GM23338 (cell line): ENCODE measurements around the gene UBTD1. TPM values are rescaled to one million over a fixed set of nuclear protein-coding genes. Genes with fewer than 3 reads are reported as not detected.

Experiments used
- ATAC-seq: fragments of 200-7000 bp; cut with Tn5 transposase; 3 replicates; pipeline ENCODE4 v1.9.1; 2020
- DNase-seq: peaks from one replicate; pipeline ENCODE4 v3.0.0-alpha.2; 2015; ENCODE audit warnings: low spot score
- H2AFZ ChIP-seq: fragments of 200-600 bp; sonication (generic); 2 replicates; pipeline ENCODE4 v1.8.0; 2016; ENCODE audit warnings: antibody characterized with exemption, mild to moderate bottlenecking, moderate library complexity
- H3F3A ChIP-seq: fragments of 200-600 bp; sonication (generic); replicated peaks from 2 replicates; pipeline ENCODE4 v1.8.0; 2017; ENCODE audit warnings: antibody characterized with exemption, mixed run types, low read depth
- H3K27ac ChIP-seq: fragments of 200-600 bp; sonication (generic); 2 replicates; pipeline ENCODE4 v1.6.1; 2016; ENCODE audit warnings: low read depth
- H3K27me3 ChIP-seq: fragments of 200-600 bp; sonication (generic); 2 replicates; pipeline ENCODE4 v1.8.0; 2016; ENCODE audit warnings: mild to moderate bottlenecking, mixed run types, moderate library complexity; ENCODE audit not compliant: insufficient read depth
- H3K36me3 ChIP-seq: fragments of 200-600 bp; sonication (generic); 2 replicates; pipeline ENCODE4 v1.8.0; 2016; ENCODE audit warnings: mild to moderate bottlenecking; ENCODE audit not compliant: insufficient read depth
- H3K4me1 ChIP-seq: fragments of 200-600 bp; sonication (generic); 2 replicates; pipeline ENCODE4 v1.8.0; 2016; ENCODE audit warnings: mild to moderate bottlenecking, moderate library complexity; ENCODE audit not compliant: insufficient read depth
- H3K4me2 ChIP-seq: fragments of 200-600 bp; sonication (generic); 2 replicates; pipeline ENCODE4 v1.7.1; 2017; ENCODE audit warnings: mixed run types
- H3K4me3 ChIP-seq: fragments of 200-600 bp; sonication (generic); 2 replicates; pipeline ENCODE4 v1.6.1; 2016; ENCODE audit warnings: mixed run types
- H3K79me2 ChIP-seq: fragments of 200-600 bp; sonication (generic); replicated peaks from 2 replicates; pipeline ENCODE4 v1.8.0; 2017; ENCODE audit warnings: mild to moderate bottlenecking; ENCODE audit not compliant: insufficient read depth
- H3K9me2 ChIP-seq: fragments of 200-600 bp; sonication (generic); 2 replicates; pipeline ENCODE4 v1.8.0; 2017; ENCODE audit not compliant: insufficient read depth
- H4K20me1 ChIP-seq: fragments of 200-600 bp; sonication (generic); replicated peaks from 2 replicates; pipeline ENCODE4 v1.8.0; 2017; ENCODE audit warnings: mild to moderate bottlenecking; ENCODE audit not compliant: insufficient read depth
- H3K27ac Mint-ChIP-seq: 2 replicates; pipeline ENCODE4 v1.8.0; 2020; ENCODE audit warnings: inconsistent platforms, mild to moderate bottlenecking, moderate library complexity, mixed read lengths
- H3K27me3 Mint-ChIP-seq: 3 replicates; pipeline ENCODE4 v1.8.0; 2022; ENCODE audit warnings: low read depth, mild to moderate bottlenecking, moderate library complexity, mixed read lengths, inconsistent platforms; ENCODE audit not compliant: insufficient read depth, poor library complexity
- H3K36me3 Mint-ChIP-seq: 3 replicates; pipeline ENCODE4 v1.8.0; 2021; ENCODE audit warnings: low read depth, mild to moderate bottlenecking, inconsistent platforms, moderate library complexity, mixed read lengths
- H3K4me1 Mint-ChIP-seq: 3 replicates; pipeline ENCODE4 v1.8.0; 2020; ENCODE audit warnings: mild to moderate bottlenecking, inconsistent platforms, mixed read lengths
- H3K4me3 Mint-ChIP-seq: 3 replicates; pipeline ENCODE4 v1.8.0; 2021; ENCODE audit warnings: moderate library complexity, mild to moderate bottlenecking, inconsistent platforms, mixed read lengths
- H3K9me3 Mint-ChIP-seq: 3 replicates; pipeline ENCODE4 v1.8.0; 2020; ENCODE audit warnings: moderate library complexity, mild to moderate bottlenecking, inconsistent platforms, mixed read lengths
- CREB1 ChIP-seq: fragments of 250-450 bp; sonication (Bioruptor Pico); IDR thresholded peaks from 2 replicates; pipeline ENCODE4 v1.5.0; 2020; ENCODE audit warnings: low read depth, mild to moderate bottlenecking, moderate library complexity
- ETS1 ChIP-seq: IDR thresholded peaks from 2 replicates; pipeline ENCODE4 v1.6.1; 2016; ENCODE audit warnings: antibody characterized with exemption
- EZH2 ChIP-seq: fragments of 200-600 bp; sonication (generic); IDR thresholded peaks from one replicate; pipeline ENCODE4 v1.8.0; 2017; ENCODE audit warnings: antibody characterized with exemption, mild to moderate bottlenecking, low read depth; ENCODE audit not compliant: unreplicated experiment
- ZNF114 ChIP-seq: fragments of 250-450 bp; sonication (Bioruptor Pico); IDR thresholded peaks from 2 replicates; pipeline ENCODE4 v1.5.0; 2020; ENCODE audit warnings: mild to moderate bottlenecking, moderate library complexity
- polyA plus RNA-seq: library from polyadenylated mRNA; unstranded; fragments of >200 nt; fragmentation: Nextera tagmentation; extraction: Ambion mirVana; gene quantifications from 2 replicates; pipeline ENCODE4 v1.2.1, GENCODE V29; 2016
- total RNA-seq: library from RNA; depleted of rRNA; stranded (reverse); fragments of >200 nt; shearing (Covaris generic); gene quantifications from 2 replicates; pipeline ENCODE4 v1.2.3, GENCODE V29; 2014
- TF ChIP-seq, protein P1 (sequence below): fragments of 250-450 bp; sonication (Bioruptor Pico); IDR thresholded peaks from 2 replicates; pipeline ENCODE4 v1.5.0; 2020; ENCODE audit warnings: mild to moderate bottlenecking, moderate library complexity

Gene UBTD1
- total and polyA plus RNA-seq, 2 experiments from 2014 or later: 17.3 to 29.0 TPM

- Mint-ChIP-seq H3K4me1 (peaks cover 49% of the 10 kb centered on the region), H3K4me3 (no peak overlapping the region), H3K9me3 (no peaks in the 10 kb centered on the region), H3K36me3 (no peaks in the 10 kb centered on the region; the same call in 1 of the 3 replicates), H3K27ac (no peak overlapping the region), H3K27me3 (peaks cover 3% of the 10 kb centered on the region)
- H3K4me2 ChIP-seq: peak overlapping the region; percentile 61; the same call in 1 of the 2 replicates
- peaks cover 68% of the 10 kb centered on the region for H4K20me1 ChIP-seq
- peaks cover 84% of the 10 kb centered on the region for H3K79me2 ChIP-seq
- no peaks in the 10 kb centered on the region for H3K36me3 ChIP-seq
- no peak for ATAC-seq
- peaks cover 12% of the 10 kb centered on the region; the same call in 1 of the 2 replicates for H3F3A ChIP-seq
- 0 out of 2 replicates have a peak overlapping the region, but pooled peaks have one; percentile 20 for H3K4me3 ChIP-seq
- H3K4me1 ChIP-seq: peaks cover 59% of the 10 kb centered on the region
- TF ChIP-seq CREB1 (CRISPR knock-in tag) (no peak), ETS1 (no peak), EZH2 (no peak), ZNF114 (CRISPR knock-in tag) (no peak)
- TF ChIP-seq, protein P1, sequence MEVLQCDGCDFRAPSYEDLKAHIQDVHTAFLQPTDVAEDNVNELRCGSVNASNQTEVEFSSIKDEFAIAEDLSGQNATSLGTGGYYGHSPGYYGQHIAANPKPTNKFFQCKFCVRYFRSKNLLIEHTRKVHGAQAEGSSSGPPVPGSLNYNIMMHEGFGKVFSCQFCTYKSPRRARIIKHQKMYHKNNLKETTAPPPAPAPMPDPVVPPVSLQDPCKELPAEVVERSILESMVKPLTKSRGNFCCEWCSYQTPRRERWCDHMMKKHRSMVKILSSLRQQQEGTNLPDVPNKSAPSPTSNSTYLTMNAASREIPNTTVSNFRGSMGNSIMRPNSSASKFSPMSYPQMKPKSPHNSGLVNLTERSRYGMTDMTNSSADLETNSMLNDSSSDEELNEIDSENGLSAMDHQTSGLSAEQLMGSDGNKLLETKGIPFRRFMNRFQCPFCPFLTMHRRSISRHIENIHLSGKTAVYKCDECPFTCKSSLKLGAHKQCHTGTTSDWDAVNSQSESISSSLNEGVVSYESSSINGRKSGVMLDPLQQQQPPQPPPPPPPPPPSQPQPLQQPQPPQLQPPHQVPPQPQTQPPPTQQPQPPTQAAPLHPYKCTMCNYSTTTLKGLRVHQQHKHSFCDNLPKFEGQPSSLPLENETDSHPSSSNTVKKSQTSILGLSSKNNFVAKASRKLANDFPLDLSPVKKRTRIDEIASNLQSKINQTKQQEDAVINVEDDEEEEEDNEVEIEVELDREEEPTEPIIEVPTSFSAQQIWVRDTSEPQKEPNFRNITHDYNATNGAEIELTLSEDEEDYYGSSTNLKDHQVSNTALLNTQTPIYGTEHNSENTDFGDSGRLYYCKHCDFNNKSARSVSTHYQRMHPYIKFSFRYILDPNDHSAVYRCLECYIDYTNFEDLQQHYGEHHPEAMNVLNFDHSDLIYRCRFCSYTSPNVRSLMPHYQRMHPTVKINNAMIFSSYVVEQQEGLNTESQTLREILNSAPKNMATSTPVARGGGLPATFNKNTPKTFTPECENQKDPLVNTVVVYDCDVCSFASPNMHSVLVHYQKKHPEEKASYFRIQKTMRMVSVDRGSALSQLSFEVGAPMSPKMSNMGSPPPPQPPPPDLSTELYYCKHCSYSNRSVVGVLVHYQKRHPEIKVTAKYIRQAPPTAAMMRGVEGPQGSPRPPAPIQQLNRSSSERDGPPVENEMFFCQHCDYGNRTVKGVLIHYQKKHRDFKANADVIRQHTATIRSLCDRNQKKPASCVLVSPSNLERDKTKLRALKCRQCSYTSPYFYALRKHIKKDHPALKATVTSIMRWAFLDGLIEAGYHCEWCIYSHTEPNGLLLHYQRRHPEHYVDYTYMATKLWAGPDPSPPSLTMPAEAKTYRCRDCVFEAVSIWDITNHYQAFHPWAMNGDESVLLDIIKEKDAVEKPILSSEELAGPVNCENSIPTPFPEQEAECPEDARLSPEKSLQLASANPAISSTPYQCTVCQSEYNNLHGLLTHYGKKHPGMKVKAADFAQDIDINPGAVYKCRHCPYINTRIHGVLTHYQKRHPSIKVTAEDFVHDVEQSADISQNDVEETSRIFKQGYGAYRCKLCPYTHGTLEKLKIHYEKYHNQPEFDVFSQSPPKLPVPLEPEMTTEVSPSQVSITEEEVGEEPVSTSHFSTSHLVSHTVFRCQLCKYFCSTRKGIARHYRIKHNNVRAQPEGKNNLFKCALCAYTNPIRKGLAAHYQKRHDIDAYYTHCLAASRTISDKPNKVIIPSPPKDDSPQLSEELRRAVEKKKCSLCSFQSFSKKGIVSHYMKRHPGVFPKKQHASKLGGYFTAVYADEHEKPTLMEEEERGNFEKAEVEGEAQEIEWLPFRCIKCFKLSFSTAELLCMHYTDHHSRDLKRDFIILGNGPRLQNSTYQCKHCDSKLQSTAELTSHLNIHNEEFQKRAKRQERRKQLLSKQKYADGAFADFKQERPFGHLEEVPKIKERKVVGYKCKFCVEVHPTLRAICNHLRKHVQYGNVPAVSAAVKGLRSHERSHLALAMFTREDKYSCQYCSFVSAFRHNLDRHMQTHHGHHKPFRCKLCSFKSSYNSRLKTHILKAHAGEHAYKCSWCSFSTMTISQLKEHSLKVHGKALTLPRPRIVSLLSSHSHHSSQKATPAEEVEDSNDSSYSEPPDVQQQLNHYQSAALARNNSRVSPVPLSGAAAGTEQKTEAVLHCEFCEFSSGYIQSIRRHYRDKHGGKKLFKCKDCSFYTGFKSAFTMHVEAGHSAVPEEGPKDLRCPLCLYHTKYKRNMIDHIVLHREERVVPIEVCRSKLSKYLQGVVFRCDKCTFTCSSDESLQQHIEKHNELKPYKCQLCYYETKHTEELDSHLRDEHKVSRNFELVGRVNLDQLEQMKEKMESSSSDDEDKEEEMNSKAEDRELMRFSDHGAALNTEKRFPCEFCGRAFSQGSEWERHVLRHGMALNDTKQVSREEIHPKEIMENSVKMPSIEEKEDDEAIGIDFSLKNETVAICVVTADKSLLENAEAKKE (CRISPR knock-in tag): no peak
- H3K27ac ChIP-seq: no peak overlapping the region
- no peaks in the 10 kb centered on the region for H3K27me3 ChIP-seq
- H2AFZ ChIP-seq: no peak overlapping the region
- no peak for DNase-seq
- H3K9me2 ChIP-seq: no peaks in the 10 kb centered on the region
These were observed 4.6 kb upstream of the UBTD1 start for GRCh38 chr10:97494151-97494550.
